Hepatocyte (in vitro differentiated cells): ENCODE data around the gene ZC3H12C. TPM values are rescaled to one million over a fixed set of nuclear protein-coding genes. Genes with fewer than 3 reads are reported as not detected.

Experiments used
- DNase-seq: peaks from one replicate; pipeline ENCODE4 v3.0.0-alpha.2; 2016; ENCODE audit warnings: low spot score
- H2AFZ ChIP-seq: fragments of 200-600 bp; sonication (generic); 2 replicates; pipeline ENCODE4 v1.6.0; 2016; ENCODE audit warnings: antibody characterized with exemption, mild to moderate bottlenecking
- H3K27ac ChIP-seq: fragments of 200-600 bp; sonication (generic); 2 replicates; pipeline ENCODE4 v1.5.1; 2016; ENCODE audit warnings: mild to moderate bottlenecking
- H3K27me3 ChIP-seq: fragments of 200-600 bp; sonication (generic); 2 replicates; pipeline ENCODE4 v1.6.1; 2016
- H3K36me3 ChIP-seq: fragments of 200-600 bp; sonication (generic); replicated peaks from 2 replicates; pipeline ENCODE4 v1.5.1; 2016; ENCODE audit warnings: low read depth; ENCODE audit not compliant: insufficient read depth
- H3K4me1 ChIP-seq: fragments of 200-600 bp; sonication (generic); 2 replicates; pipeline ENCODE4 v1.5.1; 2016; ENCODE audit warnings: mild to moderate bottlenecking, moderate library complexity; ENCODE audit not compliant: insufficient read depth
- H3K4me2 ChIP-seq: fragments of 200-600 bp; sonication (generic); 2 replicates; pipeline ENCODE4 v1.6.0; 2016
- H3K4me3 ChIP-seq: fragments of 200-600 bp; sonication (generic); 2 replicates; pipeline ENCODE4 v1.5.1; 2016; ENCODE audit warnings: mild to moderate bottlenecking
- H3K79me2 ChIP-seq: fragments of 200-600 bp; sonication (generic); 2 replicates; pipeline ENCODE4 v1.6.0; 2017; ENCODE audit warnings: mild to moderate bottlenecking
- H3K9me2 ChIP-seq: fragments of 200-600 bp; sonication (generic); replicated peaks from 2 replicates; pipeline ENCODE4 v1.6.0; 2017; ENCODE audit warnings: mild to moderate bottlenecking; ENCODE audit not compliant: insufficient read depth
- H3K9me3 ChIP-seq: fragments of 200-600 bp; sonication (generic); 2 replicates; pipeline ENCODE4 v1.5.1; 2016; ENCODE audit warnings: low read depth, mild to moderate bottlenecking
- H4K20me1 ChIP-seq: fragments of 200-600 bp; sonication (generic); 2 replicates; pipeline ENCODE4 v1.6.0; 2016; ENCODE audit warnings: mild to moderate bottlenecking; ENCODE audit not compliant: insufficient read depth, poor library complexity, severe bottlenecking
- EZH2 ChIP-seq: fragments of 200-600 bp; sonication (generic); IDR thresholded peaks from 2 replicates; pipeline ENCODE4 v1.6.1; 2016; ENCODE audit warnings: antibody characterized with exemption, mild to moderate bottlenecking, borderline replicate concordance
- EZH2phosphoT487 ChIP-seq: fragments of 200-600 bp; sonication (generic); IDR thresholded peaks from one replicate; pipeline ENCODE4 v1.6.1; 2018; ENCODE audit warnings: antibody characterized with exemption, mild to moderate bottlenecking, low read depth, moderate library complexity; ENCODE audit not compliant: unreplicated experiment, severe bottlenecking
- WGBS: methylation state at CpG from one replicate; pipeline ENCODE4 v1.1.6; 2016; ENCODE audit warnings: low lambda C conversion rate; ENCODE audit errors: missing lambda C conversion rate; 5-methylcytosine and 5-hydroxymethylcytosine counted together
- polyA plus RNA-seq: library from polyadenylated mRNA; unstranded; fragments of >200 nt; fragmentation: Nextera tagmentation; extraction: Ambion mirVana; gene quantifications from 2 replicates; pipeline ENCODE4 v1.2.1, GENCODE V29; 2016
- total RNA-seq: library from RNA; depleted of rRNA; stranded (reverse); fragments of >200 nt; gene quantifications from 2 replicates; pipeline ENCODE4 v1.2.3, GENCODE V29; 2014
- TF ChIP-seq, protein P1 (sequence below): fragments of 200-600 bp; sonication (generic); IDR thresholded peaks from 2 replicates; pipeline ENCODE4 v1.5.1; 2016; ENCODE audit warnings: antibody characterized with exemption, mild to moderate bottlenecking; ENCODE audit not compliant: poor library complexity

ZC3H12C gene
- total and polyA plus RNA-seq, 2 experiments from 2014 or later = 1.7 to 12.3 TPM

- no peak for TF ChIP-seq EZH2phosphoT487
- TF ChIP-seq, protein P1, sequence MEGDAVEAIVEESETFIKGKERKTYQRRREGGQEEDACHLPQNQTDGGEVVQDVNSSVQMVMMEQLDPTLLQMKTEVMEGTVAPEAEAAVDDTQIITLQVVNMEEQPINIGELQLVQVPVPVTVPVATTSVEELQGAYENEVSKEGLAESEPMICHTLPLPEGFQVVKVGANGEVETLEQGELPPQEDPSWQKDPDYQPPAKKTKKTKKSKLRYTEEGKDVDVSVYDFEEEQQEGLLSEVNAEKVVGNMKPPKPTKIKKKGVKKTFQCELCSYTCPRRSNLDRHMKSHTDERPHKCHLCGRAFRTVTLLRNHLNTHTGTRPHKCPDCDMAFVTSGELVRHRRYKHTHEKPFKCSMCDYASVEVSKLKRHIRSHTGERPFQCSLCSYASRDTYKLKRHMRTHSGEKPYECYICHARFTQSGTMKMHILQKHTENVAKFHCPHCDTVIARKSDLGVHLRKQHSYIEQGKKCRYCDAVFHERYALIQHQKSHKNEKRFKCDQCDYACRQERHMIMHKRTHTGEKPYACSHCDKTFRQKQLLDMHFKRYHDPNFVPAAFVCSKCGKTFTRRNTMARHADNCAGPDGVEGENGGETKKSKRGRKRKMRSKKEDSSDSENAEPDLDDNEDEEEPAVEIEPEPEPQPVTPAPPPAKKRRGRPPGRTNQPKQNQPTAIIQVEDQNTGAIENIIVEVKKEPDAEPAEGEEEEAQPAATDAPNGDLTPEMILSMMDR = no peak
- DNase-seq = no peak
- Histone ChIP-seq H3K36me3 (no peaks in the 10 kb centered on the region), H3K9me3 (no peaks in the 10 kb centered on the region), H2AFZ (no peak overlapping the region), H3K9me2 (no peaks in the 10 kb centered on the region), H3K79me2 (no peaks in the 10 kb centered on the region), H3K4me3 (no peak overlapping the region), H3K4me2 (no peak overlapping the region), H3K4me1 (no peaks in the 10 kb centered on the region), H4K20me1 (no peaks in the 10 kb centered on the region), H3K27ac (no peak overlapping the region), H3K27me3 (no peaks in the 10 kb centered on the region)
- WGBS = 85% methylated on average over 3 of the region's 3 CpGs
Measured at GRCh38 chr11:110217936-110218335, 124.7 kb downstream of the ZC3H12C start.

DNA sequence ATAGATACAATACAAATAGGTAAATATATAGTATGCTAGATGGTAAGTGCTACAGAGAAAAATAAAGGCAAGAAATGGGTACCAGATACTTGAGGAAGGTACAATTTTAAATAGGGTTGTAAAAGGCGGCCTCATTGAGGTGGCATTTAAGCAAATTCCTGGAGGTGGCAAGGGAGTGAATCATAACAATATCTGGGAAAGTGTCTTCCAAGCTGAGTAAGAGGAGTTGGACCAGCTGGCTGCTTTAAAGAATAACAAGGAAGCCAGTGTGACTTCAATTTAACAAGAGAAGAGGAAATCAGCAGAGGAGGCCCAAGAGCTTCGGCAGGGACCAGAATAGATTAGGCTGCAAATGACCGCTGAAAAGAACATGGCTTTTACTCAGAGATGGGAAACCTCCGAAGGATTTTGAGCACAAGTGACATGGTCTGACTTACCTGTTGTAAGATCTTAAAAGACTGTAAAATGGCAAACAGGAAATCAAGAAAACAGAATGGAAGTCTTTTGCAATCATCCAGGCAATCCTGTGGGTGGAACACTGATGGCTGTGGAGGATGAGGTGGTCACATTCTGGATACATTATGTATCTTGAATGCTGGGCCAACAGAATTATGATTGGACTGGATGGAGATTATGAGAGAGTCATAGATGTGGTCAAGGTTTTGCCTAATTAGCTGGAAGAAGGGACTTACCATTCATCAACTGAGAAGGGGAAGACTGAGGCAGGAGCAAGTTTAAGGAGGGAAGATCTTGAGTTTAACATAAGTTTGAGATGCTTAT is 126.0 kb downstream of the ZC3H12C start:
- no peaks in the 10 kb centered on the region for H3K36me3 ChIP-seq
- H3K27me3 ChIP-seq = no peaks in the 10 kb centered on the region
- no peak for TF ChIP-seq EZH2
- TF ChIP-seq EZH2phosphoT487 = no peak
- TF ChIP-seq, protein P1 = no peak
- H3K9me3 ChIP-seq = no peaks in the 10 kb centered on the region
- DNase-seq = no peak
- no peaks in the 10 kb centered on the region for H3K9me2 ChIP-seq
- H2AFZ ChIP-seq = no peak overlapping the region
- no peaks in the 10 kb centered on the region for H3K4me1 ChIP-seq
- WGBS = 91% methylated on average over 4 of the region's 4 CpGs
- H3K4me2 ChIP-seq = no peak overlapping the region
- H3K27ac ChIP-seq = no peak overlapping the region
- H4K20me1 ChIP-seq = no peaks in the 10 kb centered on the region
- H3K79me2 ChIP-seq = no peaks in the 10 kb centered on the region
- H3K4me3 ChIP-seq = no peak overlapping the region

Other genes starting within 250 kb of the ZC3H12C start
- 102 and 106 TPM in 2 replicates for gene RDX, start 203.2 kb downstream of the ZC3H12C start, total RNA-seq
- gene RDX, start 203.2 kb downstream of the ZC3H12C start, polyA plus RNA-seq = 128 and 143 TPM in 2 replicates